Measurements from ENCODE around the gene AHDC1.

The AHDC1 gene

GRCh38 chr1:27592232-27592930 is 11.6 kb downstream of the AHDC1 start:
- no peak for DNase-seq
- in situ Hi-C loops (cut with HindIII; ENCODE audit: low pct_ligation_motif_present, low pct_unique_long_range_greater_than_20kb, low sequenced_read_pairs): no loop called here

DNA sequence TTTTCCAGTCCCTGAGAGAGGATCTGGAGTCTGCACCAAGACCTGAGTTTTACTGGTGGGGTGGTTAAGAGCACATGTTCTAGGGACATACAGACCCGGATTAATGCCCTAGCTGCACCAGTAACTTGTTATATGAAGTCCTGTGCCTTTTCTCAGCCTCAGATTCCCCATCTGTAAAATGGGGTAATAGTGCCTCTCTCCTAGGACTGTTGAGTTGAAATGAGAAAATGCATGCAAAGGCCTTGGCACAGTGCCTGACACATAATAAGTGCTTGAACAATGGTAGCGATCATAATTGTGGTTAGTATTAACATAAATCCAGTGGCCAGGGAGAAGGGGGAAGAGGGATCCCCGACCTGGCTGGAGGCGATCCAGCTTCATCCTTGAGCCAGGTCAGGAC is 12.3 kb downstream of the AHDC1 start:
- in situ Hi-C loops (cut with HindIII; ENCODE audit: low pct_ligation_motif_present, low pct_unique_long_range_greater_than_20kb, low sequenced_read_pairs): no loop called here
- DNase-seq: no peak

- DNase-seq: no peak
- in situ Hi-C loops (cut with HindIII; ENCODE audit: low pct_ligation_motif_present, low pct_unique_long_range_greater_than_20kb, low sequenced_read_pairs): no loop called here
These were observed 12.9 kb downstream of the AHDC1 start for GRCh38 chr1:27590917-27591508.

DNA sequence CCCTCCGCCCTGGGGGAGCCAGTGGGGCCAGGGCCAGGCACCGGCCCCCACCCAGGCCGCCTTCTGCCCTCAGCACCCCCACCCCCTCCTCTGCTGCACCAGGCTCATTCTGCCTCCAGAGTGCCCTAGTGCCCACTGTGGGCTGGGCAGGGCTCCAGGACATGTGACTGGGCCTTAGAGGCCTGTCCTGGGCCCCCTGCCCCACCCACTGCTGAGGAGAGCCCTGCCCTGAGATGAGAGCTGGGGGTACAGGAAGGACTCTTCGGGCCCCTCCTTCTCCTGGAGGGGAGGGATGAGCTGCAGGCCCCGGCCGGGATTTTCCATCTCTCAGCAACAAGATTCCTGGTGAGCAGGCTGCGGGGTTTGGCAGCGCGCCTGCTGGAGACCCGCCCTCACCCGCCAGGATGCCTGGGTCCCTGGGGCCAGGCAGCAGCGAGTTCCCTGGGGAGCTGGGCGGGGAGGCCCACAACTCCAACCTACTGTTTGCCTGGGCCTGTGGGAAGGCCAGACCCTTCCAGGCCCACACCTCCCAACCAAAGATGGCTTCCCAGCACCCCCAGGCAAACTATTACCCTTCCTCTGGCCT is 14.0 kb downstream of the AHDC1 start:
- in situ Hi-C loops (cut with HindIII; ENCODE audit: low pct_ligation_motif_present, low pct_unique_long_range_greater_than_20kb, low sequenced_read_pairs): no loop called here
- peak; percentile 30 for DNase-seq

- in situ Hi-C loops (cut with HindIII; ENCODE audit: low pct_ligation_motif_present, low pct_unique_long_range_greater_than_20kb, low sequenced_read_pairs): no loop called here
- DNase-seq: no peak
These were observed 14.5 kb downstream of the AHDC1 start for GRCh38 chr1:27589441-27589840.

DNA sequence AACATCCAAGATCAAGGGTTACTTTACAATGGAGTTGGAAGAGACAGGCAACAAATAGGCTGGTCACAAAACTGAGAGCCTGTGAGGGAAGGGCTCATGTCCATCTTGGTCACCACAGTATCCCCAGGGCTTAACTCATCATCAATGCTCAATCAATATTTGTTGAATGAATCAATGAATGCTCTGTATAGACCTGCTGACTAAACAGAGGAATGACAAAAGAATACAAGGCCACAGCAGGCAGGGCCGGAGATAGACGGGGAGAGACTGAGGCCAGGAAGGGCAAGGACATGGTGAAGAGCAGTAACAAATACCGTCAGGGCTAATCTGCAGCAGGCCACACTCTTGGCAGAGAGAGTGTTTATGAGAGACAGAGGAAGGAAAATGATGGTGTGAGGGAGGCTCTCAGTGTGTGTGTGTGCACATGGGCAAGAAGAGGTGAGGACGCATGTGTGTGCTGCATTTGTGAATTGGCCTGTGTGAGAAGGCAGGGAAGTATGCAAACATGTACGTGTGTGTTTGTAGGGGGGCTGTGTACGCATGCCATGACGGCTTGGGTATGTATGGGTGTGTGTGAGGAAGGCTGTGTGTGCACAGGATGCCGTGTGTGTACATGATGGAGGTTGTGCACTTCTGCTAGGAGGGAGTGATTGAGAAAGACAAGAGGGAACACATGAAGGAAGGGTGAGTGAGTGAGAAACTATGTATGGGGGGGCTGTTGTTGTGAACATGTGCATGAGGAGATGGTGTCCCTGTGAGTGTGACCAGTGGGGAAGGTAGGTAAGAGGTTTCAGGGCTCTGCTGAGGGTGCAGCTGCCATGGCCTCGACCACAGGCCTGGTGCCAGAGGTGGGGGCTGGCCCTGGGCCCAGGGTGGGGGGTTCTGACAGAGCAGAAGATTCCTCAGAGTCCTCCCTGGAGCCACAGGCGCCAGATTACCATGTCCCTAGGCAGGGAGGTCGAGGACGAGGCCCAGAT is 15.4 kb downstream of the AHDC1 start:
- no peak for DNase-seq
- in situ Hi-C loops (cut with HindIII; ENCODE audit: low pct_ligation_motif_present, low pct_unique_long_range_greater_than_20kb, low sequenced_read_pairs): no loop called here

GRCh38 chr1:27585684-27586083 is 18.3 kb downstream of the AHDC1 start:
- in situ Hi-C loops (cut with HindIII; ENCODE audit: low pct_ligation_motif_present, low pct_unique_long_range_greater_than_20kb, low sequenced_read_pairs): no loop called here
- DNase-seq: no peak

GRCh38 chr1:27584453-27584852 is 19.5 kb downstream of the AHDC1 start:
- in situ Hi-C loops (cut with HindIII; ENCODE audit: low pct_ligation_motif_present, low pct_unique_long_range_greater_than_20kb, low sequenced_read_pairs): no loop called here
- no peak for DNase-seq

DNA sequence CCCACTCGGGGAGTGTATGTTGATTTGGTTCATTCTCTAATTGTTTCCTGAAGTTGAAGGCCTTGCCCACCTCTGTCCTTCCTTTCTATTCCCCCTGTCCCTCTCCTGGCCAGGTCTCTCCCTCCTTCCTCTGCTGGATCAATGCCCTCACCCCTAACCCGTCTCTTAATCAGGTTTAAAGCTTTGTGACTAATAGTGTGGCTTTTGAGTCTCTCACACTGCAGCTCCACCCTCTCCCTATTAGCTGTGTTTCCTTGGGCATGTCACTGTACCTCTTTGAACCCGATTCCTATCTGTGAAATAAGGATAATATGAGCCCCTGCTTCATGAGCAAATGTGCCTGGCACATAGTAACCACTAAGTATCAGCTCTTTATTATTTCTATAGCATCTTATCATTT is 20.5 kb downstream of the AHDC1 start:
- no peak for DNase-seq
- in situ Hi-C loops (cut with HindIII; ENCODE audit: low pct_ligation_motif_present, low pct_unique_long_range_greater_than_20kb, low sequenced_read_pairs): no loop called here

- in situ Hi-C loops (cut with HindIII; ENCODE audit: low pct_ligation_motif_present, low pct_unique_long_range_greater_than_20kb, low sequenced_read_pairs): no loop called here
- DNase-seq: no peak
These were observed 22.1 kb downstream of the AHDC1 start for GRCh38 chr1:27581823-27582243.

DNA sequence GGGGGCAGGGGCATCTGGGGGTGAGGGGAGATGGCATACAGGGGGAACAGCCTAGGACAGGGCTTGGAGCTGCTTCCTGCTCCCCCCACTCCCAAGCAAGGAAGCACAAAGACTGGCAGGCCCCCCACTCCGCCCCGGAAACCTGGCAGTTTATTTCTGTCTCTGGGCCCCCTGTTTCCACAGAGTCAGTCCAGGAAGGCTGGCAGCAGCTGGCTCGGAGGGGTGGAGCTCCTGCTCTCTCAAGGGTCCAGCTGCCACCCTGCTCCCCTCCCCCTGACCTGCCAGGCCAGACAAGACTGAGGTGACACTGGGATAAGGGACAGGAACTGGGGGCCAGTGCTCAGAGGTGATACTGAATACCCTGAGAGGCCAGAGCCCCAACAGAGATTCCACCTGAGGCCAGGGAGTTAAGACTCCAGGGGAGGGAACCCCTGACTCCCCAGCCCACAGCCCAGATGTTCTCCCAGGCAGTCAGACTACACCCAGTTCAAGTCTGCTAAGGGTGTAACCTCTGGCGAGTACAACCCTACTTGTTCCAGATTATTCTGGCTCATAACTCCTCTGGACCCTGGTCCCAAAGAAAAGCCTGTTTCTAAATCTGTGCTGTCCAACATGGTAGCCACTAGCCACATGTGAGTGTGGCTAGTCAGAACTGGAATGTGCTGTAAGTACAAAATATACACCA is 26.3 kb downstream of the AHDC1 start:
- DNase-seq: no peak
- in situ Hi-C loops (cut with HindIII; ENCODE audit: low pct_ligation_motif_present, low pct_unique_long_range_greater_than_20kb, low sequenced_read_pairs): no loop called here

DNA sequence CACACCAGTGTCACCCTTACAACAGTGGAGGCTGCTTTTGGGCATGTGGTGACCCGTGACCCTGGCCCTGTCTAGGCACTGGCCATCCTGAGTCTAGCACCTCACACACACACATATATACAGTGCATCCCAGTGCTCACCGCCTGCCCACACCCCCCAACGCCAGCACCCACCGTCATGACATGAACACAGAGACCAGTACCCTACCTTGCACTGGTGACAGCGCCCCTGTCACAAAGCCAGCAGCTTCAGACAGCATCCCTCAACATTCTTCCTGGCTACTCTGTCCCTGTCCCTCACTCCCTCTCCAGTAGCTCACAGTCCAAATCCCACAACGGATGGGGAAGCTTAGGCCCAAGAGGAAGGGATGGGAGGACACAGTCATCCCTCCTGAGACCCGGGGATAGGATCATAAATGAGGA is 27.1 kb downstream of the AHDC1 start:
- in situ Hi-C loops (cut with HindIII; ENCODE audit: low pct_ligation_motif_present, low pct_unique_long_range_greater_than_20kb, low sequenced_read_pairs): no loop called here
- no peak for DNase-seq

GRCh38 chr1:27575840-27576331 is 28.1 kb downstream of the AHDC1 start:
- peak; percentile 53 for DNase-seq
- in situ Hi-C loops (cut with HindIII; ENCODE audit: low pct_ligation_motif_present, low pct_unique_long_range_greater_than_20kb, low sequenced_read_pairs): no loop called here

DNA sequence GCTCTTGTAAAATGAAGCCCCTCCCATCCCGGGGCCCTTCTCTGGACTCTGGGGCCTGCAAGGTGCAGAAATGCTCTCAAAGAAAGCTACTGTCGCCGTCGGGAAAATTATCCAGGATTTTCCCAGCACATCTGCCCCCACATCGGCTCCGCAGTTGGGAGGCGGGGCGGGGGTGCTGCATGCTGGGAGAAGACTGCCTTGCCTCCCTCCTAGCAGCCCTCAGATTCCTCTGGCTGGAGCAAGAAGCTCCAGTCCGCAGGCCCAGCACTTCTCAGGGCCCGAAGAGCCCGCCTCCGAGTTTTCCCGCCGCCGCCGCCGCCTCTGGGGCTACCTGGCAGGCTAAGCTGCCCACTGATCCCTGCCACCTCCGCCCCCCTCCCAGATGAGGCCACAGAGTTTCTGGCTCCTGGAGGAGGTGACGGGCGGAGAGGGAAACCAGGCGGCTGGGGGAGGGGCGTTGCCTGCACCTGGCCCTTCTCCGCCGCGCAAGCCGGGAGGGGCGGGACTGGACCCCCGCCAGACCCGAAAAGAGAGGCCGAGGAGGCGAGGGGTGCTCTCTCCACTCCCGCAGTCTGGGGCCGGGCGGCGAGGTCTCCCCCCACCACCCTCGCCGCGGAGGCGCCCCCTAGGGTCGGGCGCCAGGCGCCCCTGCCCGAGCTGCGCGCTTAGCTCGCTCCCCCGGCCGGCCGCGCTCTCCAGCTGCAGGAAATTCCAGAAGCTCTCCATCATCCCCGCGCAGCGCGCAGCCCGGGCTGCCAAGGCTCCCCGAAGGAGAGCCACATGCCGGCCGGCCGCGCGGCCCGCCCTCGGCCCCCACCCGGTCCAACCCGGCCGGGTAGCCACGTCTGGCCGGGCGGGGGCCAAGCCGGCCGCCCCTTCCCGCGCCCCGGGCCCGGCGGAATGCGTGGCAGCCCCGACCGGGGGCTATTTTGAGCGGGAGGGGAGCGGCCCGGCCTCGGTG is 28.8 kb downstream of the AHDC1 start:
- peak; percentile 79 for DNase-seq
- in situ Hi-C loops (cut with HindIII; ENCODE audit: low pct_ligation_motif_present, low pct_unique_long_range_greater_than_20kb, low sequenced_read_pairs): no loop called here

- in situ Hi-C loops (cut with HindIII; ENCODE audit: low pct_ligation_motif_present, low pct_unique_long_range_greater_than_20kb, low sequenced_read_pairs): no loop called here
- DNase-seq: no peak
These were observed 29.8 kb downstream of the AHDC1 start for GRCh38 chr1:27574001-27574781.

DNA sequence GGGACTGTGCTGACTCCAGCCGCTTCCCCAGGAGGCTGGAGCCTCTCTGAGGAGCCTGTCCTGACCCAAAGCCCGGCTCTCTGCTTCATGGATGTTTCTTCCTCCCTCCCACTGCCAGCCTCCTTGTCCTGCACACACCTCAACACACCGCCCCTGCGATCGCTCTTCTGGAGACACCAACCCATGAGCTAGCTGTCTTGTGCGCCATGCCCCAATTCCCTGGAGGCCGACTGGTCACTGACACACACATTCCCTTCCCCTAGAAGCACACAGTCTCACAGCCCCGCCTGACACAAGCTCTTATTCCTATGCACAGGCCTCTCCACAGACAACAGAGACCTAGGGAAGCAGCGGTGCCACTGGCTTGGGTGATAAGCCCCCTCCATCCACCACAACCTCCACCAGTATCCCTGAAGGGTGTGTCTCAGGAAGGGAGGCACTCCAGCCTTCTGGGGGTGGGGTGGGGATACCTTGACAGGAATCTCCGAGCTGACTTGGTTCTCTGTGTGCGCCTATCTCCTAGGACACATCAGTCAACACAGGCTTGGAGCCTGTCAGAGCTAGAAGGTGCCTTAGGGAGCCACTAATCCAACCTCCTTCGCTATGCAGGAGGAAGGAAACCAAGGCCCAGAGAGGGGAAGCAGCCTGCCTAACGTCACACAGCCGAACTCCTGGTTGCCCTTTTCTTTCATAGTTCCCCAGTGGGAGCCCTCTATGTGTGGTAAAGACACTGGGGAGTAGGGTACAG is 31.1 kb downstream of the AHDC1 start:
- no peak for DNase-seq

More for the DNA sequence above, 31.1 kb downstream of the AHDC1 start:
- in situ Hi-C loops (cut with HindIII; ENCODE audit: low pct_ligation_motif_present, low pct_unique_long_range_greater_than_20kb, low sequenced_read_pairs): no loop called here
